GM18907 (cell line): ENCODE results near the gene TRIM8.
"Not testable (repeated sequence)": the region's sequence is repeated elsewhere in the genome, so short reads cannot be mapped to it uniquely, and the experiment has no call there.

Experiments
- ATAC-seq: cut with Tn5 transposase; IDR thresholded peaks from one replicate; pipeline ENCODE4 v1.9.1; 2021; ENCODE audit warnings: mild to moderate bottlenecking, moderate library complexity; ENCODE audit not compliant: unreplicated experiment

Gene TRIM8

DNA sequence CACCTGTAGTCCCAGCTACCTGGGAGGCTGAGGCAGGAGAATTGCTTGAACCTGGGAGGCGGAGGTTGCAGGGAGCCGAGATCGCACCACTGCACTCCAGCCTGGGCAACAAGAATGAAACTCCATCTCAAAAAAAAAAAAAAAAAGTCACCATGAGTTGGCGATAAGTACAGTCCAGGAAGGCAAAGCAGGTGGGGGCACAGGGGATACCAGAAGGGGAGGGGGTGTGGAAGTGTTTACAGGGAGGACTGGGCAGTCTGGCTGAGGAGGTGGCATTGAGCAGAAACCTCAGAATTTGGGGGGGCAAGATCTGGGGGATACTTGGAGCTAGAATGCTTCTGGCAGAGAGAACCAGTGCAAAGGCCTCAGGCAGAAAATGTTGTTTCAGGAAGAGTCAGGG lies 23.1 kb downstream of the TRIM8 start:
- not testable (repeated sequence) for ATAC-seq

DNA sequence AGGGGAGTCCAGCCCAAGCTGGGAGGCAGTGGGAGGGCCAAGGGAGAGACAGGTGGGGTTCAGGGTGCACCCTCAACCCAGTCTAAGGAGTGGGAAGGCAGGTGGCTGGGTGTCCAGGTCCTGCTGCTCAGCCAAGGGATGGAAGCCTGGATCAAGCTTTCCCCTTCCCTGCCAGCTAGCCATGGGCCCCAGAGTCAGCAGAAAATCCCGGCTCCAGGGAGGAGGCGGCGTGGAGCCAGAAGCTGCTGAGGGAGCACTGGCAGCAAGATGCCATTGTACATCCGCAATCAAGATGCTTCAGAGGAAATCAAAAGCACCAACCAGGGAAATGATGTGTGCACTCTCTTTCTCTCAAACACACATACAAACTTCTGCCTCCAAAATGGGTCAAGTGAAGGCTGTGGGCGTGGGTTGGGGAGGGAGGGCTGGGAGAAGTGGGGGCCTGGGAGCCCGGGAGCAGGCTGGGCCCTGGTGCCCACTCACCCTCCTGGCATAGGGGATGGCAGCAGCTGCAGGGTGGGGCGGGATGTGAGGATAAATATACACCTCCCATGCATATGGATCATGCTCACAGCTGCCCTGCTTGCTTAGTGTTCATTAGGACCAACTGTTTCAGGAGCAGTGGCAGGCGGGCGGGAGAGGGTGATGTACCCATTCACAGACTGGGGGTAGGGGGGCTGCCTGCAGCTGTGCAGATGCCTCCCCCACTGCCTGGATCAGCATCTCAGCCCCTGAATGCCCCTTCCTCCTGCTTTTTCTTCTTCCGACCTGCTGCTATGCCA lies 24.2 kb downstream of the TRIM8 start:
- no peak for ATAC-seq

DNA sequence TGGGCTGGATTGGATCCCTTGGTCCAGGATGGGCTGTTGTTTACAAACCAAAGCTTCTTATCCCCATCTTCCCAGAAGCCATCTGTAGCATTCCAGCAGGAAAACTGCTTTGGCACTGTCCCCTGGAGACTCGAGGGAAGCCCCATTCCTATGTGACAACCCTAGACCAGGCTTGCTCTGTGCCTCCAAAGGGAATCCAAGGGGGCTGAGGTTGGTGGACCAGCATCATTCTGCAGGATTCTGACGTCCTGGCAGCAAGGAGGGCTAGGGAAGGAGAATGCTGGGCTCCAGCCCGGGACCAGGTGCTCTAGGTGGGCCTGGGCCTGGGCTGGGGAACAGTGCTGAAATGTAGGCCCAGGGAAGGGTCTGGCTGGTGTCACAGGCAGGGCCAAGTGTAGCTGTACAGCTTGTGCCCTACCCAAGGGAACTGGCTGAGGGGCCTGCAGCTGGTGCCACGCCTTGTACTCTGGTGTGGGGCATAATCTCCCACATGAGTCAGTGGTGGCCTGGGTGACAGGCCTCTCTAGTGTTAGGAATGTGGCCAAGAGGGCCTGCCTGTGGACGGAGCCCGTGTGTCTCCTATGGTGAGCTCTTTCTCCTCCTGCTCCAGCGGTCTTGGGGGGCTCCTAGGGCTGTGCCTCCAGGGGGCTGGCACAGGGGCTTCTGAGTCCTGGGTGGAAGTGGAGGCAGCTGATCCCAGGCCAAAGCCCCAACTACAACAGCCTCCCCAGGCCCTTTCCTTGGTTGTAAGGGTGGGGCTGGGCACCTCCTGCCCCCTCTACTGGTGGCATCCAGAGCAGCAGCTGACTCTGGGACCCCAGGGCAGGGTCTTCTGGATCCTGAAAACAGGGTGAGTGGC lies 25.2 kb downstream of the TRIM8 start:
- ATAC-seq: no peak

DNA sequence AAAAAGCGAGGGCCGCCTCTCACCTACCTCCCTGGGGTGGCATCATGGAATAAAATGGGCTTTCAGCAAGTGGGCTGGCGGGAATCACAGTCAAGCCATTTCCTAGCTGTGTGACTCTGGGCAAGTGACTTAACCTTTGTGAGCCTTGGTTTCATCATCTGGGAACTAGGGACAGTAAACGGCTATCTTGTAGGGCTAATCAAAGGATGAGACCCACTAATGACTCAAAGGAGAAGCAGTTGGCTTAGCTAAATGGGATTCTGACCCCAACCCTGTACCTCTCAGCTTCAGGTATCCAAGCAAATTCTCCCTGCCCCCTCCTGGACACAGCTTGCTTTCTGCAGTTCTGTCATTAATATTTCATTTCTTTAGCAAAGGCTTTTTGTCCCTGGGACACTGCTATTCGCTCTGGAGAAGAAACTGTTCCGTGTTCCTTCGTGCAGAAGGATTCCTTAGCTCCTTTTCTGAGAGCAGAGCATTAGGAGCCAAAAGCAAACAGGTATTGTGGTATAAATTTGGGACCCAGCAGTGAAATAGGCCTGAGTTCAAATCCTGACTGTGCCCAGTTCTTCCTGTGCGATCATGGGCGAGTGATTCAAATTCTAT lies 25.9 kb downstream of the TRIM8 start:
- no peak for ATAC-seq

DNA sequence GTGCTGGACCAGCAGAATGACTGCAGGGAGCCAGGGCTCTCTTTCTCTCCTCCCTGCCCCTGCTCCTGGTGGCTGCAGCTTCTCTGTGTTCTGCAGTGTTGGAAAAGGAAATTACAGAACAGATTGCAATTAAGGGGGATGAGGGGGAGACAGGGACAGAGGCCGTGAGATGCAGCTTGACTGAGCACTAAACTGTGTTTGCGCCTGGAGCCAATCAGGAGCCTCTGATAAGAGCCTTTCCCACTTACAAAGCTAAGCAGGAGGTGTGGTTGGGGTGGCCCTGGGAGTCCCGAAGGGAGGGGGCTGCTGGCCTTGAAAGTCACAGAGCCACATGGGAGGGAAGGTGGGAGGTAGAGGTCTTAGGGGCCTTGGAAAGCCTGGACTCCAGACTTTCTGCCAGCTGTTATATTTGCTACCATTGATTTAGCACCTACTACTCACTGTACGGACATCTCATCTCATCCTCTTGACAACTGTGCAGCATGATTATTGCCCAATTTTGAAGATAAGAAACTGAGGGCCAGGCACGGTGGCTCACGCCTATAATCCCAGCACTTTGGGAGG lies 26.7 kb downstream of the TRIM8 start:
- no peak for ATAC-seq

DNA sequence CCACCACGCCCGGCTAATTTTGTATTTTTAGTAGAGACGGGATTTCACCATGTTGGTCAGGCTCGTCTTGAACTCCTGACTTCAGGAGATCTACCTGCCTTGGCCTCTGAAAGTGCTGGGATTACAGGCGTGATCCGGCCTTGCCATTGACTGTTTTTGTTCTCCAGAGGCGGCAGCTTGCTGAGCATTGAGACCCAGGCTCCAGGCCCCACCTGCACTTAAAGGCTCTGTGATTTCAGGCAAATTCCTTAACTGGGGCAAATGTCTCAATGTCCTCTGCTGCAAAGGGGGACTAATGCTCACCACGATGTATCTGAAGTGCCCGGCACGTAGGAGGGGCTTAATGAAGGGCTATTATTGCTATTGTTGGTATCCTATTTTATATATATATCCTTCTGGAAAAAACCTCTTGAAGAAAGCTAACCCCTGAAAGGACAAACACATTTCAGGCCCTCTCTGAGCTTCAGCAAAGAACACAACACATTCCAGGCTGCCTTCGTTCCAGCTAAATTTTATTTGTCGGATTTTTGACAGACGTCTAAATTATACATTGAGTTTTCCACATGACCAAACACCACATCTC lies 29.0 kb downstream of the TRIM8 start:
- ATAC-seq: no peak

DNA sequence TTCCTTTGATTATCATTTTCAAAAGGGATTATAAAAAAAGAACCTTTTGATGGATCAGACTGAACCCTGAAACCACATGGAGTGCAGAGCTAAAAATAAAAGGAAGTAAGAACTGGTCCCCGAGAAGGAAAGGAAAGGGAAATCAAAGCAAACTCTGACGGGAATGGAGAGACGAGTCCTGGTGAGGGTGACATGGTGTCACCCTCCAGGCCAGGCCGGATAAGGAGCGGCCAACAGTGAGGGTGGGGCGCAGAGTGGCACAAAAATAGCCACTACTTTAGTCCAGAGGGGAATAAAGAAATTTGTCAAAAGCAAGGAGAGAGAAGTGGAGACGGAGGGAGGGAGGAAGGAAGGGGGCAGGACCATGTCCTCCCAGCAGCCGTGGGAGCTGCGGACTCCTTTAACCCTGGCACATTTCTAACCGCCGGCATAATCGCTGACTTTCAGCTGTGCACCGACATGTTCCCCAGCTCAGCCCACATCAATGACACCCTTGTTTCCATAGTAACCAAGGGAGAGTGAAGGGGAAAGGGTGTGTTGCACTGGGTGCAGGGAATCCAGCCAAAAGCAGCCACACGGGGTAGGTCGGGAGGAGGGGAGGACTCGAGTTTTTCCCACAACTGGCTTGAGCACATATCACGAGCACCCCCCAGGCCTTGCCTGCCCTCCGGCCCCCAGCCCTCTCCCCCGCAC lies 29.7 kb downstream of the TRIM8 start:
- no peak for ATAC-seq

DNA sequence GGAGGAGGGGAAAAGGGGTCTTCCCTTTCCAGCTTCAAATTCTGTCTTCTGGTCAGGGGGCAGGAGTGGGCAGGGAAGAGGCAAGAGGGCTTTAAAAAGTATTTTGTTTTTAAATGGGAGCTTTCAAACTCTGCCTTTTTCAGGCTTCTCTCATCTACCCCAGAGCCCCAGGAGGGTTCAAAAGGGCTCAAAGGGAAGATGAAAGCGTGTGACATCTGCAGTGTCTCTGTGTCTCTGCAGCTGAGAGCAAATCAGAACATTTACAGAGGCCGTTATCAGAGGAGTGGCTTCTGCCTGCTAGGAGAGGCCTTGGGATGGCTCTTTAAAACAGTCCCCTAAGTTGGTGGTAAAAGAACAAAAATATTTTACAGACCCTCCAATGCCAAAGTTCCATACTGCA lies 30.3 kb downstream of the TRIM8 start:
- ATAC-seq: no peak

DNA sequence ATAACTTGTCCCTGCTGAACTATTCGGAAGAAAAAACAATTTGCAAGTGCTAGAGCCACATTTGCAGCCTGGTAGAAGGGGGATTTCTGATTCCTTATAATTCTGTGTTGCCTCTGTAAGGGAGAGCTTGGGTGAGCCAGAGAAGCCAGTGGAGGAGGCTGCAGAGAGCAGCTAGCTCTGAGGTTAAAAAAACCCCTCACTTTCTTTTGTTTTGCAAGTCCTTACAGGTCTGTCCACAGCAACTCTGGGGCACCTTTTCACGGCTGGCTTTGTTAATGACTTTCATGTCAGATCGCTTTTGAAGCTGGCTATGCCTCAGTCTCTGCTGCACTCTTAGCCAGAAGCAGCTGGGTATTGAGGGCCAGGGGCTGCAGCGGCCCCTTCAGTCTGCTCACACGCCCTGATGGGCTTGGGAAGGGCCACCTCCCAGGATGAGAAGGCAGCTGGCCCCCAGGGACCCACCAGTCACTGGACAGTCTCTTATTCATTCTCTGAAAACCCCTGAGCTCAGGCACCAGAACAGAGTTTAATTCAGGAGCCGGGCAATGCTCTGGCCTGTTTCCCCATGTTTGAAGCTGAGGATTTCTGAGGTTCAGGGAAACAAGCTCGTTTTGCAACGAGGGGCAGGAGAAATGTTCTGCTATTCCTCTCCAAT lies 30.9 kb downstream of the TRIM8 start:
- ATAC-seq: no peak

DNA sequence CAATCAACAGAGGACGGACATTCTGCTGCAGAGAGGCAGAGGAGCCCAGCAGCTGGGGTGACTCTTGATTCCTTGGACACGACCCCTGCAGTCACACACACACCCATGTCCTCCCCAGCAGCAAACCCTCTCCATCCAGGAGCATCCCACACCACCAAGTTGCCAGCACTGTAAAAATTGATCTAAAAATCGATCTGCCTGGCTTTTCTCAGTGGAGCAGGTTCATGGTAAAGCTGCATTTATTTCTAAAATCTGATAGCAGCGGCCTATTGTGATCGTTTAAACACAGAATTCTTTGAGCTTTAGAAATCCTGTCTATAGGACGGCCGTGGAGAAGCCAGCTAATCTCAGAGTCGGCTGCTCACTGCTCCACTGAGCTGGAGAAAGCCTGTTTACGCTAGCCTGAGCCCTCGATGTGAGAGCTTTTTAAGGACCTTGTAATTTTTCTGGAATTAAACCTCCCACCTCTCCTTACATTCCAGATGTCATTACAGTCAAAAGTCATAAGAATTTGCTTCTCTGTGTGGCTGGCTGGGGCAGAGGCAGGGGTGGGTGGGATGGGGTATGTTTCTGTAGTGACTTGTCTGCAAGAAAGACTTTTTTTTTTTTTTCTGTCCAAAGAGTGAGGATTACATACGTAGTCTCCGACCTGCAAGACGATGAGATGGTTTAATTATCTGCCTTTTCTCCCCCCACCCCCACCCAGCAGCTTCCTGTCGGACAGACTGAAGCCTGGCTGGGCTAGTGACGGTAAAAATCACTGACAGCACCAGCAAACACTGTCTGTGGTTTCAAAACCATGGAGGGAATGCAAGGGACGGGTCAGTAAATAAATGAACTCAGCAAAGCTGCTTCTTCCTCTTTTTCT lies 31.6 kb downstream of the TRIM8 start:
- ATAC-seq: no peak

DNA sequence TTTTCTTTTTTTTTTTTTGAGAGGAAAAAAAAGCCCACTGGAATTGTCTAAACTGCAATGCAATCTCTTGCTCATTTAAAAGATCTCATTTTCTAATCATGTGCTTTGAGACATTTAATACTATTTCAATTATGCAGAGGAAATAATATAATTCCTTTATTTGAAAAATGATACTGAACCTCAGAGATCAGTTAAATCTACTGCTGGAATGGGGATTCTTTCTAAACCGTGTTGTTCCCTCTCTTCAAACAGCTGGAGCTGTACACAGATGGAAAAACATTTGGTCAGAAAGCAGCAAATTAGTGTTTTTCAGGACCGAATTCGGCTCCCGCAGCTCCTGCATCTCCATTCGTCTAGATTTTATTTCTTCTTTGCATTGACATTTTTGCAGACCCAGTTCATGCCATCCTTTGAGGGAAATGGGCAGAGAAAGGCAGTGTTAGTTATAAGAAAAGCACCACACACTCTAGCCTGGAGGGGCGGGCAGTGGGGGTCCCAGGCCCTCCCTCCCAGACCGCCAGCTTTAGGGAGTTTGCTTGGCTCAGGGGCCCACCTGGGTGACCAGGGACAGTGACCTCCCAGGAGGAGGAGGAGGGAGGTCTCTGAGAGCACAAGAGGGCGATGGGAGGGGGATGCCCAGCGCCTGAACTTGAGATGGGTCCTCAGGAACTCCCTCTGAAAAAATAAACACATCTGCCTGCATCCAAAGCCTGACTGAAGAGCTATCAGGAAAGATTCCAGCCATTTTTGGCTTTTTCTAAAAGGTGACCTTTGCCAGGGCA lies 32.4 kb downstream of the TRIM8 start:
- ATAC-seq: no peak

DNA sequence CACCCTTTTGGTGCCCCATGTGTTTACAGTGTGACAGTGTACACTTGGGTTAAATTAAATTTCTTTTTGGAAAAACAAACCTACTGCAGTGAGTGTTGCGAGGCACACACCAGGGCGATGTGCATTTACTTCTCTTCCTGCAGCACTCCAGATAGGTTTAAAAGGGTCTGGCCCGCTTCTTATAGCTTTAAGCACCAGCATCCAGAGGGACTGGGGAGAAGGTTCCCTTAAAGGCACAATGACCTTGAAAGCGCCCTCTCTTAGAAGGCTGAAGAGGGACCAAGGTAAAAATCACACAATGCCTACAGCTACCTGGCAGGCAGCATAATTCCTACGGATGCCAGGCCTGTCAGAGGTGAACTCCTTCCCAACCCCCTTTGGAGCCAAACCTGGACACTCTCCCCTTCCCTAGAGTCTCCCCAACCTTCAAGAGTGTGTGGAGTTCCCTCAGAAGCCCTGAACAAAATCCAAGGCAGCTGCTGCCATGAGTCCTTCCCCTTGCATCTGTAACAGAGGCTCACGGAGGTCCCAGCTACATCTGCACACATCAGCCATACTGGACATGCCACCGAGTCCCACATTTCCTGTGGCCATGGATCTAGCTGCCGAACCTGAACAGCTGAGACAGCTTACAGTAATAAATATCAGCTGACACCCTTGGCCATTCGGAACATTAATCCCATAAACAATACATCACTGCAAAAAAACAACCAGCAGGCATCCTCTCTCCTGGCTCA lies 33.2 kb downstream of the TRIM8 start:
- no peak for ATAC-seq

DNA sequence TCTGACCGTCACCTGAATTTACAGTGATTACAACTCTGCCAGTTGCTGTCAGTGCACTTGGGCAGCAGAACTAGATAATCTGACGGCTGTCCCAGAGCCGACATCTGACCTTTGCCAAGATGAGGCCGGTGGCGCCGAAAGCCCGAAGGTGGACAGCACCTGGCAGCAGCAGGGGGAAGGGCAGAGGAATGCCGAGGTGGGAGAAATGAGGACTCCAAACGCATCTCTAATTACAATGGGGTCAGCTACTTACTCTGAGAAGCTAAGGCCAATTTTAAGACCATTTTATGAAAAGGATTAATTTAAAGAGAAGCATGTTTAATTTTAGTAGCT lies 33.8 kb downstream of the TRIM8 start:
- no peak for ATAC-seq

DNA sequence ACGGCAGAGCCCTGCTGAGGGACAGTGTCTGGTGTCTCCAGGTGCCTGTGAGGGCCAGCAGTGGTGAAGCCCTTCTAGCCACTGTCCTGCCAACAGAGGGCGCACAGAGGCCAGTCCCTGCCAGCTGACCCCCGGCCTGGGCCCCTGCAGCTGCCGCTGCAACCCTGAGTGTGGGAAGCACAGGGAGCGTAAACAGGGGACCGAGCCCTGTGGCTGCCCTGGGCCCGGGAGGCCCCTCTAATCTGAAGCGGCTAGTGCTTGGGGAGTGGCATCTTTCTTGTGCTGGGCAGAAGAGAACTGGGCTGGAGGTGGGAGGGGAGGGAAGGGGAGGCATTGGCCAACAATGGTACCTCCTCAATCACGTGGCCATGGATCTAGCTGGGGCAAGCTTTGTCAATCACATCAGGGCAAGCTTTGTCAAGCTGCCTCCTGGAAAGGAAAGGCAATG lies 34.6 kb downstream of the TRIM8 start:
- no peak for ATAC-seq

DNA sequence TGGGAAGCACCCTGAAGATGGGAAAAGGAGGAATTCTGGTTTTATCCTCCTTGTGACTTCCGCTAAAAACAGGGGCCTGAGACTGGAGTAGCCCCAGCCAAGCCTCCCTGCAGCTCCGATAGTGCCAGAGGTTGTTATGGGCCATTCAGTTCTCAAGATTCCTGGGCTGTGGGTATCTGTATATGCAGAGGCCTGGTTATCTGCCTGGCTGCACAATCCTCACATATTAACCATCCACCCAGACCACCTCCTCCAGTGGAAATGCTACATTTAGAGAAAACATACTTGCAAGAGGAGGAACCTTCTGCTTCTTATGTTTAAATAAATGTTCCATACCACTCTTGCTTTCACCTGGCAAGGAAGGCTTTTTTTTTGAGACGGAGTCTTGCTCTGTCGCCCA lies 35.3 kb downstream of the TRIM8 start:
- no peak for ATAC-seq

DNA sequence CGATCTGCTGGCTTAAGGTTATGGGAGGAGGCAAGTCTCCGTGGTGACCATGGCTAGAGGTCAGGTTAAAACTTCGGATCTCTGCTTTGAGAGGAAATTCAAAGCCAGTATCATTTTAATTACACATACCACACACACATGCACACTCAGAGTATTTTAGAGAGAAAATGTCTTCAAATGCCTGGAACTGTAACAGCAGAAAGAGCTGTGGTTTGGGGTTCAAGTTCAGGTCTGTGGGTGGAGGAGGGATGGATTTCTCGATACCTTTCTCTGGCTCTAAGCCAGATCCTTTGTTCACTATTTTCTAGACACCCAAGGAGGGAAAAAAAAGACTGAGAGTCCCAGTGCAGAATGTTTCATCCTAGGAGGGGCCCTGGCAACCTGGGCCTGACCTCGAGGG lies 37.4 kb downstream of the TRIM8 start:
- ATAC-seq: no peak

DNA sequence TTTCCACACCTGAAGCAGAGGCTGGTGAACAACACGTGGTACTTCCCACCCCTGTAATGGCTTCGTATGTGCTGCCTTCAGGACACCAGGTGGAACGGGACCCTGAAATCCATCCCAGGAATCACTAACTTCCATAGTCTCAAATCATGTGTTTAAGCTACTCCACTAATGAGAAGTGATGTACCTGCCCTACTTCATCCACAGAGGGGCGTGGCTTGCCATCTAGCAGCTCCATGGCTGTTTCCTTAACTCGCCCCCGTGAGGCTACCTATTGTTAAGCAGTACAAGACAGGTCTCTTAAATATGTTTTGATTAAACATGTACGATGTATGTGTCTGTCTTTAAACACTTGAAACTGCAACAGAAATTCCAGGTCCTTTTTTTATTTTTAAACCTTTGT lies 38.1 kb downstream of the TRIM8 start:
- no peak for ATAC-seq

DNA sequence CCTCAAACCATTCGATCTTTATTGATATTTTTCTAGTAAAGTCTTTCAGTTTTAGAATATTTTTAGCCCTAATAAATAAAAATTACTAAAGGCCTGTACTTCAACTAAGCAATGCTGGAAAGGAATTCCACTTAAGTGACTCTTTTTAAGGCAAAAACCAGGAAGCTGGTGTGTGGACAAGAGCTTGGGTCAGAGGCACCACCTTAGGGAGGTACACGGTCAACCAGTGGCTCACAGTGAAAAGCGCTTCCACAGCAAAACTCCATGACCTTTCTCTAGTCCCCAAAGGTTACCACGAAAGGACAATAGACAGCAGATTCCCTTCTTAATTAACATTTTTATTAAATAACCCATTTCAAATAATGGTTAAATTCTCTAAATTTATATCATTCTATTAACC lies 38.7 kb downstream of the TRIM8 start:
- ATAC-seq: no peak
